Measurements from ENCODE around the gene CAMK2A. TPM values are rescaled to one million over a fixed set of nuclear protein-coding genes. Genes with fewer than 3 reads are reported as not detected.

The CAMK2A gene
- total RNA-seq, 2 donors from 2014 or later, result not detected

DNA sequence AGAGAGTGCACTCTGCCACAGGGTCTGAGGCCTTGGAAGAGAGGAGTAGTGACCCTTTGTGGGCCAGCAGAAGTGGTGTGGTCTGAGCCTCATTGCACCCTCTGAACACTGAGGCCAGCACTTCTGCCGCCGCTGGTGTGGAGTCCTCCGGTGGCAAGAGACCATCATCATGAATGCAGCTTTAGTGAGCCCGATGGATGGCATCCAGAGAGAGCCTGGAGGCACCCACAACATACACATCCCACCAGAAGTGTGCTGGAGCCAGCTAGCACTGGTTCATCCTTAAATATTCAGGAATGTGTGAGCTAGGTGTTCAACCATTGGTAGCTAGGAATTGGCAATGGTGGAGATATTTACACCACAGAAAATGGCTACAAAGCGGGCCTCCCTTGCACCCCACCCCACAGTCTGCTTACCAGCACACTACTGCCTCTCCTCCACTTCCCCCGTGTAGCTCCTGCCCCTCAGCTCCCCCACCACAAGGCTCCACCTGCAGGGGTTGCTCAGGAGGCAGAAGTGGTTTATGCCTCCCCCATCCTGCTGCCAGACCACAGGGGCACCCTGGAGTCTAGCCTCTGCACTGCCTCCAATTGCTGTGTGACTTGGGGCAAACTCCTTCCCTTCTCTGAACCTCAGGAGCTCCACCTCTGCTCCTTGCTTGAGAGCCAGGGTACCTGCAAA, 83.3 kb downstream of the CAMK2A start:
- Mint-ChIP-seq H3K4me3 (no peak overlapping the region), H3K4me1 (ENCODE audit: low read depth) (peaks cover 10% of the 10 kb centered on the region), H3K36me3 (ENCODE audit: insufficient read depth in 2 of 2) (no peaks in the 10 kb centered on the region), H3K9me3 (no peaks in the 10 kb centered on the region), H3K27ac (no peak overlapping the region), H3K27me3 (ENCODE audit: low read depth) (peaks cover 17% of the 10 kb centered on the region)
- ATAC-seq (replicated peaks in 1 of 2) (no peak), DNase-seq (no peak)

DNA sequence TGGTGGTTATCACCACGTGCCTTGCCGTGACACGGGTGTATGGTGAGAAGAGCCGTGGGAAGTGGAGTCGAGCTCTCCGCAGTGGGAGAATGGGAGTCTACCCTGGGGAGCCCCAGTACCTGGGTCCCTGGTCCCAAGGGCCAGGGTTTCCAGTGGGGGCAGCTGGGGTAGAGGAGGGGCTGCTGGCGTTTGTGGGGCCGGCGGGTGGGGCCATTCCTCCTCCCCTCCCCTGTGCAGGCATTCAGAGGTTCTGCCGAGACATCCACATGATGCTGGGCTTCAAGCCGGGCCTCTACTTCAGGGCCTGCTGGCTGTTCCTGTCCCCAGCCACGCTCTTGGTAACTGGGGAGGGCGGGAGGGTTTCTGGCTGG, 85.0 kb downstream of the CAMK2A start:
- no peaks in the 10 kb centered on the region for H3K9me3 Mint-ChIP-seq
- H3K36me3 Mint-ChIP-seq (ENCODE audit: insufficient read depth in 2 of 2), result no peaks in the 10 kb centered on the region
- no peak for ATAC-seq (replicated peaks in 1 of 2)
- H3K27ac Mint-ChIP-seq, result no peak overlapping the region
- peaks cover 24% of the 10 kb centered on the region for H3K27me3 Mint-ChIP-seq (ENCODE audit: low read depth)
- H3K4me3 Mint-ChIP-seq, result no peak overlapping the region
- peaks cover 10% of the 10 kb centered on the region for H3K4me1 Mint-ChIP-seq (ENCODE audit: low read depth)
- DNase-seq, result no peak

DNA sequence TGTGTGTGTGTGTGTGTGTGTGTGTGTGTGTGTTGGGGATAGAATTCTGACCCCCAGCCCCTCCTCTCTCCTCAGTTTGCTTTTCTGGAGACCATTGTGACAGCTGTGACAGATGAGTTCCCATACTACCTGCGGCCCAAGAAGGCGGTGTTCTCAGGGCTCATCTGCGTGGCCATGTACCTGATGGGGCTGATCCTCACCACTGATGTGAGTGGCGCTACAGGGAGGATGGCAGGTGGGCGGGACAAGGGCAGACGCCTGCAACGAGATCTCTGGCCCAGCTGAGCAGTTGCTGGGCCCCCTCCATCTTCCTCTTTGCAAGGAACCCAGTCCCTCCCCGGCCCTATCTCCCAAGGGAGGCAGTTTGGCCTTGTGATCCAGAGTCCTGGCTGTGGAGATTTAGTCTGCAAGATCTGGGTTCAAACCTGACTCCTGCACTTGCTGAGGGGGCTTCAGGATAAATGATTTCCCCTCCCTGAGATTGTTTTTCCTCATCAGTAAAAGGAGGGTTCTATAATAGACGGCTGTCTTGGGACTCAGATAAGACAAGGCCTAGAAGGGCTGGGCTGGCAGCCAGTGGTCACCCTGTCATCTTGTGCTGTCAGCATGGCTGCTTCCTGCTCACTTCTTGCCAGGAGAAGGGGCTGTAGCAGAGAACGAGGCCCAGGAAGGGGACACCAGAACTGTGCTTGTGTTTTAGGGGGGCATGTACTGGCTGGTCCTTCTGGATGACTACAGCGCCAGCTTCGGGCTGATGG, 85.6 kb downstream of the CAMK2A start:
- ATAC-seq (replicated peaks in 1 of 2) (no peak), DNase-seq (no peak)
- H3K4me1 Mint-ChIP-seq (ENCODE audit: low read depth), result peaks cover 6% of the 10 kb centered on the region
- H3K27me3 Mint-ChIP-seq (ENCODE audit: low read depth), result peaks cover 26% of the 10 kb centered on the region
- no peak overlapping the region for H3K27ac Mint-ChIP-seq
- no peaks in the 10 kb centered on the region for H3K36me3 Mint-ChIP-seq (ENCODE audit: insufficient read depth in 2 of 2)
- no peak overlapping the region for H3K4me3 Mint-ChIP-seq
- H3K9me3 Mint-ChIP-seq, result no peaks in the 10 kb centered on the region

DNA sequence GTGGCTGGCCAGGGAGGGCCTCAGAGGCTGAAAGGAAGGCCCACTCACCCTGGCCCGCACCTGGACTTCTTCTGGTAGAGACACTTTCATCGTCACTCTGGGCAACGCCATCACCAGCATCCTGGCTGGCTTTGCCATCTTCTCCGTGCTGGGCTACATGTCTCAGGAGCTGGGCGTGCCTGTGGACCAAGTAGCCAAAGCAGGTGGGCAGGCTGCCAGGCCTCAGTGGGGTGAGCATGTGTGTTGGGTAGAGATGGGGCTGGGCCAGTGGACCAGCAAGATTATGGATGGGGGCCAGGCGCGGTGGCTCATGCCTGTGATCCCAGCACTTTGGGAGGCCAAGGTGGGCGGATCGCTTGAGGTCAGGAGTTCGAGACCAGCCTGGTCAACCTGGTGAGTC, 87.1 kb downstream of the CAMK2A start:
- Mint-ChIP-seq H3K4me1 (ENCODE audit: low read depth) (no peaks in the 10 kb centered on the region), H3K4me3 (no peak overlapping the region), H3K36me3 (ENCODE audit: insufficient read depth in 2 of 2) (no peaks in the 10 kb centered on the region), H3K27me3 (ENCODE audit: low read depth) (peaks cover 15% of the 10 kb centered on the region), H3K9me3 (no peaks in the 10 kb centered on the region), H3K27ac (no peak overlapping the region)
- ATAC-seq (replicated peaks in 1 of 2) (no peak), DNase-seq (no peak)

DNA sequence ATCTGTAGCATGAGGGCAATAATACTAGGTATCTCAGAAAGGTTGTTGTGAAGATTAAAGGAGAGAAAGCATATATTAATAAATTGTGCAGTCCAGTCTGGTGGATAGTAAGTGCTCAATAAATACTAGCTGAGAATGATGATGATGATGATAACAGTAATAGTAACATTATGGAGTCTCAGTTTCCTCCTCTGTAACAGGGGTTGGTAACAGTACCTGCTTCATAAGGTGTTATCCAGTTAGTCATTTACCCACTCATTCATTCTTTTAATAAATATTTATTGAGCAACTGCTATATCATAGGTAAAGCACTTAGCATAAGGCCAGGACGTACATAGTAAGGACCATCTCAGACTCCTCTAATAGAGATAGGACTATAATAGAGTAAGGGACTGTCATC, 92.1 kb downstream of the CAMK2A start:
- no peaks in the 10 kb centered on the region for H3K4me1 Mint-ChIP-seq (ENCODE audit: low read depth)
- H3K27ac Mint-ChIP-seq, result peak overlapping the region; percentile 43
- DNase-seq (no peak), ATAC-seq (replicated peaks in 1 of 2) (no peak)
- no peaks in the 10 kb centered on the region for H3K36me3 Mint-ChIP-seq (ENCODE audit: insufficient read depth in 2 of 2)
- H3K9me3 Mint-ChIP-seq, result no peaks in the 10 kb centered on the region
- peaks cover 22% of the 10 kb centered on the region for H3K27me3 Mint-ChIP-seq (ENCODE audit: low read depth)
- H3K4me3 Mint-ChIP-seq, result no peak overlapping the region

- peaks cover 22% of the 10 kb centered on the region for H3K27me3 Mint-ChIP-seq (ENCODE audit: low read depth)
- H3K4me1 Mint-ChIP-seq (ENCODE audit: low read depth), result no peaks in the 10 kb centered on the region
- no peaks in the 10 kb centered on the region for H3K36me3 Mint-ChIP-seq (ENCODE audit: insufficient read depth in 2 of 2)
- H3K27ac Mint-ChIP-seq, result no peak overlapping the region
- DNase-seq (no peak), ATAC-seq (replicated peaks in 1 of 2) (no peak)
- no peaks in the 10 kb centered on the region for H3K9me3 Mint-ChIP-seq
- H3K4me3 Mint-ChIP-seq, result no peak overlapping the region
These were observed 92.6 kb downstream of the CAMK2A start for GRCh38 chr5:150196986-150197385.

- Mint-ChIP-seq H3K4me1 (ENCODE audit: low read depth) (no peaks in the 10 kb centered on the region), H3K36me3 (ENCODE audit: insufficient read depth in 2 of 2) (no peaks in the 10 kb centered on the region), H3K27me3 (ENCODE audit: low read depth) (peaks cover 27% of the 10 kb centered on the region), H3K4me3 (no peak overlapping the region), H3K27ac (no peak overlapping the region), H3K9me3 (no peaks in the 10 kb centered on the region)
- no peak for ATAC-seq (replicated peaks in 1 of 2)
- DNase-seq, result no peak
These were observed 93.1 kb downstream of the CAMK2A start for GRCh38 chr5:150196514-150196913.

DNA sequence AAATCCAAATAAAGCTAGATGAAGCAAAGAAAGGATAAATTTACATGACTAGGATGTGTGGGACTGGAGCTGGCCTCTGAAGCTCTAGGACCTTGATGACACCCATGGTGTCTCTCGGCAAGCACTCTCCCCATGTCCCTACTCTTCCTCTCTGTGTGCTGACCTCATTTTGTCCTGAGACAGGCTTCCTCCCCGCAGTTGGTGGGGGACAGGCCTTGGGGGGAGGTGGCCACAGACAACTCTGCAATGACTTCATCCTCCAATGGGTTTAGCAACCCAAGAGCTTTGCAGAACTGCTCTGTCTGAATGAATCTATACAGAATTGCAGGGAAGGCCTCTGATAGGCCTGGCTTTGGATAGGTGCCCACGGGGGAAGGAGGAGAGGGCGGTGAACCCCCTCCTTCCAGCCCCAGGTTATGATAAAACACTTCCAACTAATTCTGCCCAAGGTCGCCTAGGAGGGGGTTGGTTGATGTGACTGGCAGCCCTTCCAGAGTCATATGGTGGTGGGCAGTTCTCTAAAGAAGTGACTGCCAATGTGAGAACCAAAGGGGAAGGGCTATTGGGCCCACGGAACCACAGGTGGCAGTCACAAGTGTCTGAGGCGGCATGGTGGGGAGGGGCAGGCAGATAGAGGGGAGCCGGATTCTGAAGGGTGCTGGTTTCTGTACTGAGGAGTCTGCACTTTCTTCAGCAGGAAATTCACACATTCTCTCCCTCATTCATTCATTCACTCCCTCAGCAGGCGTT, 93.7 kb downstream of the CAMK2A start:
- H3K9me3 Mint-ChIP-seq, result no peaks in the 10 kb centered on the region
- no peak overlapping the region for H3K27ac Mint-ChIP-seq
- DNase-seq (no peak), ATAC-seq (replicated peaks in 1 of 2) (no peak)
- no peaks in the 10 kb centered on the region for H3K36me3 Mint-ChIP-seq (ENCODE audit: insufficient read depth in 2 of 2)
- H3K4me1 Mint-ChIP-seq (ENCODE audit: low read depth), result no peaks in the 10 kb centered on the region
- no peak overlapping the region for H3K4me3 Mint-ChIP-seq
- peaks cover 33% of the 10 kb centered on the region for H3K27me3 Mint-ChIP-seq (ENCODE audit: low read depth)

DNA sequence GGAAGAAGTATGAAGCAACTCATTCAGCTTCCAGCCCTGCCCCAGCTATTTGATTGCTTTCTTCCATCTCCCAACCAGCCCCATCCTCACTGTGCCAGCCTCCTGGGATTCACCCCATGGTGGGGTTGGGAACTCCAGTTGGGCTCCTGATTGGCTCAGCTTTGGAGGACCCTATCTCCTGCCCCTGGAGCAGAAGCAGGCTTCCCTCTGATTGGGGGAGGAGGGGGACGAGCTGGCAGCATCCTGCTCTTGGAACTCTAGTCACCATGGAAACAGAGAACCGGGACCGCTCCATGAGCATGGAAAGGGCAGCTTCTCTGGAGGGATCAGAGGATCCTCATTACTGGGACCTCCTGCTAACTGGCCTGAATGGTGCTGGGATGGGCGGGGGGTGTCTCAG, 97.1 kb downstream of the CAMK2A start:
- Mint-ChIP-seq H3K4me1 (ENCODE audit: low read depth) (no peaks in the 10 kb centered on the region), H3K27ac (no peak overlapping the region), H3K9me3 (no peaks in the 10 kb centered on the region), H3K4me3 (no peak overlapping the region), H3K27me3 (ENCODE audit: low read depth) (peaks cover 41% of the 10 kb centered on the region), H3K36me3 (ENCODE audit: insufficient read depth in 2 of 2) (no peaks in the 10 kb centered on the region)
- DNase-seq, result no peak
- no peak for ATAC-seq (replicated peaks in 1 of 2)

GRCh38 chr5:150190987-150191386, 98.6 kb downstream of the CAMK2A start:
- peaks cover 45% of the 10 kb centered on the region for H3K27me3 Mint-ChIP-seq (ENCODE audit: low read depth)

DNA sequence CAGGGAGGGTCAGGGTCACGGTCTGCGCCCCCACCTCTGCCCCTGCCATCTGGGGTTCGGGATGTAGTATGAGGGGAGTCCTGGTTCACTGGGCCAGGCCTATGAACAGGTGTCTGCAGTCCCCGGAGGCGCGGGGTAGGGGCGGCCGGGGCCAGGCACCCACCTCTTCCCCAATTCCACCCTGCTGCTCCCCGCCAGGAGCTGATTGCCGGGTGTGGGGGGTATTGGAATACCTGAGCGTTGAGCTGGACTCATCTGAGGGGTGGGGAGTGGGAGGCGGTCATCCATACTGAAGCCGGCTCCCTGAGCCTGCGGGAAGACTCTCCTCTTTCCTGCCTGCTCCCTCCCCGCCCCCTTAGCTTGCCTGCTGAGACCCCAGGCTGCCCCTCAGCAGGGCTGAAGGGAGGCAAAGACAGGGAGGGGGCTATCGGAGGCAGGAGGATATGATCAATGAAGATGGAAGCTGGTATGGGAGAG, 99.0 kb downstream of the CAMK2A start:
- ATAC-seq (replicated peaks in 1 of 2) (no peak), DNase-seq (no peak)
- H3K36me3 Mint-ChIP-seq (ENCODE audit: insufficient read depth in 2 of 2), result no peaks in the 10 kb centered on the region
- no peaks in the 10 kb centered on the region for H3K9me3 Mint-ChIP-seq
- H3K4me3 Mint-ChIP-seq, result no peak overlapping the region
- H3K27me3 Mint-ChIP-seq (ENCODE audit: low read depth), result peaks cover 45% of the 10 kb centered on the region
- H3K27ac Mint-ChIP-seq, result no peak overlapping the region
- no peaks in the 10 kb centered on the region for H3K4me1 Mint-ChIP-seq (ENCODE audit: low read depth)

More at GRCh38 chr5:150190987-150191386, 98.6 kb downstream of the CAMK2A start:
- ATAC-seq (replicated peaks in 1 of 2) (no peak), DNase-seq (no peak)
- H3K9me3 Mint-ChIP-seq, result no peaks in the 10 kb centered on the region
- H3K27ac Mint-ChIP-seq, result no peak overlapping the region
- no peaks in the 10 kb centered on the region for H3K36me3 Mint-ChIP-seq (ENCODE audit: insufficient read depth in 2 of 2)
- no peaks in the 10 kb centered on the region for H3K4me1 Mint-ChIP-seq (ENCODE audit: low read depth)
- H3K4me3 Mint-ChIP-seq, result no peak overlapping the region

DNA sequence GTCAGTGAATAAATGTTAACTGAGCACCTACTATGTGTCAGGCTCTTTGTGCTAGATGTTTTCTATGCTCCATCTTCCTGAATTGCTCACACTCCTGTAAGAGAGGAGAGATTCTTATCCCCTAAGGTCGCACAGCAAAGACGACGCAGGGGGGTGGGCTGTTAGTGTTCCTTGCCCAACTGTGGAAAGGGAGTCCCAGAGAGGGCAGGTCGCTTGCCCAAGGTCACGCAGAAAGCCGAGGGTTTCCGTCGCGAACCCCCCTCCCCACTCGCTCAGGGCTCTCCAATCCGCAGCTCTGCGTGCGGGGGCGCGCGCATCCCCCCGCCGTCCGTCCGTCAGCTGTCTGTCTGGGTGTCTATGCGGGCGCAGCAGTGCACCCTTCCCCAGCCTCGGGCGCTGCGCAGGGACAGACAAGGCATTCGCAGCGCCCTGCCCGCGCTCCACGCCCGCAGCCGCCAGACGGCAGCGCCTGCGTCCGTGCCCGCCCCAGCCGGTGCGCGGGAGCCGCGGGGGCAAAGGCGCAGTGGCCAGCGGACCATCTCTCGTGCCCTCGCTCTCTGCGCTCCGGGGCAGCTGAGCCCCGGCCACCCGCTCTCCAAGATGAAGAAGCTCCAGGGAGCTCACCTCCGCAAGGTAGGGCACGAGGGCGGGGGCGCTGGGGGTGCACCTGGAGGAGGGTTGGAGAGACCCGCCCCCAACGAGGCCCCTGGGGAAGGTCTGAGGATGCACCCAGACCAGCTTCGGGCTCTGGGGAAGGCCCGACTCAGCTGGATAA, 99.7 kb downstream of the CAMK2A start, which contains the start of gene SLC6A7:
Gene SLC6A7, plus strand, starts transcription at position 335 of the 775 bp plus-strand sequence. Its CDS starts 266 bp downstream, at position 601.
- no peak for ATAC-seq (replicated peaks in 1 of 2)
- H3K27ac Mint-ChIP-seq, result no peak within 1 kb of the TSS
- H3K9me3 Mint-ChIP-seq, result no peaks in the 10 kb centered on the region
- H3K27me3 Mint-ChIP-seq (ENCODE audit: low read depth), result peaks cover 39% of the 10 kb centered on the region
- no peaks in the 10 kb centered on the region for H3K4me1 Mint-ChIP-seq (ENCODE audit: low read depth)
- no peaks in the 10 kb centered on the region for H3K36me3 Mint-ChIP-seq (ENCODE audit: insufficient read depth in 2 of 2)
- no peak within 1 kb of the TSS for H3K4me3 Mint-ChIP-seq
- no peak for DNase-seq
